Measurements from ENCODE around the gene LSM14A.

The LSM14A gene

DNA sequence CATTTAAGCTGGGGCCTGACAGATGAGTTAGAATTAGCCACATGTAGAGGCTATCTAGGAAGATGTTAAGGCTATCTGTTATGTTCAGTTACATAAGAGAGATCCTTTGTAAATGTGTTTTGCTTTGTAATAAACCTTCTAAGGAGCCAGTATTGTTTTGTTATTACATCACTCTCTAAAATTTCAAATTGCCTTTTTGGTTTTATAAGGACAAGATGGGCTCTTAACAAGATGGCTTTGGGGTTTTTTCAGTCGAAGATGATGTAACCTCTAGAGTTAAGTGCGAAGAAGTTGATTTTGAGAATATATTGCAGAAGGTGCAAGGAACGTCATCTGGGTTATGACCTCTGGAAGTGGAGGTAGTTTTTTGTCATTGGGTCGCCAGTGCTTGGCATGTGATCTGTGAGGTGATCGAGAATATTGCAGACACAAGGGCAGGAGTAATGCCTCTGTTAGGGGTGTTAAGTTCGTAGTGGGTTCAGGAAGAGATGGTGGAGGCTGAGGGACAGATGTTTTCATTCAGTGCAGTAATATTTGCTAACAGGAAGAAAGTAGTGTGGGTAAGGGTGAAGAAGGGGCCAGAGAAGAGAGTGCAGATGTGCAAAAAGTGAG, 12.7 kb downstream of the LSM14A start:
- no peak for DNase-seq (ENCODE audit: low spot score)
- in situ Hi-C loops (cut with MboI; ENCODE audit: low sequenced_read_pairs, unreplicated experiment), result no loop called here
- TF ChIP-seq CTCF (IDR thresholded peaks at IDR 0.05; ENCODE audit: borderline replicate concordance, control extremely low read depth, extremely low read depth, insufficient read depth, missing control alignments), result no peak

- no peak for DNase-seq (ENCODE audit: low spot score)
- TF ChIP-seq CTCF (IDR thresholded peaks at IDR 0.05; ENCODE audit: borderline replicate concordance, control extremely low read depth, extremely low read depth, insufficient read depth, missing control alignments), result no peak
- in situ Hi-C loops (cut with MboI; ENCODE audit: low sequenced_read_pairs, unreplicated experiment), result no loop called here
These were observed 13.9 kb downstream of the LSM14A start for GRCh38 chr19:34186205-34186604.

- no peak for DNase-seq (ENCODE audit: low spot score)
- in situ Hi-C loops (cut with MboI; ENCODE audit: low sequenced_read_pairs, unreplicated experiment), result no loop called here
- TF ChIP-seq CTCF (IDR thresholded peaks at IDR 0.05; ENCODE audit: borderline replicate concordance, control extremely low read depth, extremely low read depth, insufficient read depth, missing control alignments), result no peak
These were observed 14.7 kb downstream of the LSM14A start for GRCh38 chr19:34187011-34187410.

DNA sequence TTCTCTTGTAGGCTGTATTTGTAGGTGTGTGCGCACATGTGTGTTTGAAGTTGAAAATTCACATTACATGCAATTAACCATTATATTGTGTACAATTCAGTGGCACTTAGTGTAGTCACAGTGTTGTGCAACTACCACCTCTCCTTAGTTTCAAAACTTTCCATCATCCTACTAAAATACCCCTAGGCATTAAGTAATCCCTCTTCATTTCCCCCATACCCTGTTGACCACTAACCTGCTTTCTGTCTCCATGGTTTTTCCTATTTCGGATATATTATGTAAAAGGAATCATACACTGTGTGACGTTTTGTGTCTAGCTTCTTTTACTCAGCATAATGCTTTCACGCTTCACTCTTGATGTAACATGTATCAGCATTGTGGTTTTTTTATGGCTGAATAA, 16.1 kb downstream of the LSM14A start:
- in situ Hi-C loops (cut with MboI; ENCODE audit: low sequenced_read_pairs, unreplicated experiment), result no loop called here
- TF ChIP-seq CTCF (IDR thresholded peaks at IDR 0.05; ENCODE audit: borderline replicate concordance, control extremely low read depth, extremely low read depth, insufficient read depth, missing control alignments), result no peak
- DNase-seq (ENCODE audit: low spot score), result no peak

- no peak for DNase-seq (ENCODE audit: low spot score)
- no peak for TF ChIP-seq CTCF (IDR thresholded peaks at IDR 0.05; ENCODE audit: borderline replicate concordance, control extremely low read depth, extremely low read depth, insufficient read depth, missing control alignments)
- in situ Hi-C loops (cut with MboI; ENCODE audit: low sequenced_read_pairs, unreplicated experiment), result no loop called here
These were observed 17.1 kb downstream of the LSM14A start for GRCh38 chr19:34189199-34189916.

- DNase-seq (ENCODE audit: low spot score), result no peak
- in situ Hi-C loops (cut with MboI; ENCODE audit: low sequenced_read_pairs, unreplicated experiment), result no loop called here
- TF ChIP-seq CTCF (IDR thresholded peaks at IDR 0.05; ENCODE audit: borderline replicate concordance, control extremely low read depth, extremely low read depth, insufficient read depth, missing control alignments), result no peak
These were observed 17.7 kb downstream of the LSM14A start for GRCh38 chr19:34189917-34190425.

Data from GM13976 (cell line).